ENCODE data around the gene ALCAM. TPM values are rescaled to one million over a fixed set of nuclear protein-coding genes. Genes with fewer than 3 reads are reported as not detected.

The ALCAM gene
- total and polyA plus RNA-seq, 2 donors (not counting 1 experiment from before 2014, with no cell fraction given): 6.2 to 23.8 TPM

DNA sequence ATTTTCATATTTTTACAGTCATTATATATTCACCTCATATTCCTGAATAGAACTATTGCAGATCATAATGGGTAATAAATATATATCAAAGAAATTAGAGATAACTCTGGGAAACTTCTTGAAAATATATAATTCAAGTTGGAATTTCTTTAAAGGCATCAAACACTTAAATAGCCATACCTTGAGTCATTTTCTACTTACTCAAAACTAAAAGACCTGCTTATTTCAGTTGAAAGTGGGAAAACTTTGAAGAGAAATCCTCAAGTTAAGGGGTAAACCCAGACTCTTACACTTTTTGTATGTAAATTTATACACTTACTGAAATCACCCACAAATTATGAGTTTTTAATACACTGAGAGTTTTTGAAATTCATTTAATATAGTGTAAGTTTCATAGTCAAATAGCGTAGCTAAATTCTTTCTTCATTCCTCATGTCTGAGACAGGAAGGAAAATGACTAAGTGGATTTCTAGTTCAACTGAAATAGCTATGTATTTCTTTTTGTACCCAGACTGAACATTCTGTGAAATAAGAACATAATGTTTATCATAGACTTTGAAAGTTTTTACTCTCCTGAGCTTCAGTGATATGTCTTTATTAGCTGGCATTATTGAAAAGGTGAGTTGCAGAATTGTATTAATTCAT, 4.6 kb upstream of the ALCAM start:
- H3K4me1 Mint-ChIP-seq: peaks cover 18% of the 10 kb centered on the region
- ChIA-PET POLR2A (no interaction called here), CTCF (interaction anchor here (0.6 kb wide), 1 partner anchor 11 kb away, joined by 3 read pairs; no protein-coding TSS in a partner anchor)
- Histone ChIP-seq H3K27ac (ENCODE audit: low read length in 2 of 2) (no peak overlapping the region), H3K4me3 (ENCODE audit: control extremely low read depth in 1 of 5, extremely low read depth in 1 of 5, insufficient read depth in 1 of 5, low read depth in 2 of 5, low read length in 4 of 5) (no peak overlapping the region), H2AFZ (ENCODE audit: insufficient read depth, low read depth, low read length, poor library complexity, severe bottlenecking) (no peak overlapping the region), H3K4me2 (replicated peaks; ENCODE audit: low read depth, low read length, poor library complexity, severe bottlenecking) (no peak overlapping the region), H3K9ac (ENCODE audit: low read length) (no peak overlapping the region), H3K9me3 (ENCODE audit: control extremely low read depth in 1 of 3, control insufficient read depth in 2 of 3, insufficient read depth in 1 of 3, low read length in 2 of 3) (no peaks in the 10 kb centered on the region), H3K36me3 (replicated peaks in 1 of 2; ENCODE audit: control extremely low read depth in 1 of 2, control insufficient read depth in 1 of 2, extremely low read depth in 1 of 2, insufficient read depth in 2 of 2, low read length in 1 of 2) (no peaks in the 10 kb centered on the region), H4K20me1 (ENCODE audit: control insufficient read depth, insufficient read depth, low read length, poor library complexity, severe bottlenecking) (no peaks in the 10 kb centered on the region), H3K4me1 (ENCODE audit: control insufficient read depth in 2 of 2, insufficient read depth in 2 of 2, low read length in 2 of 2) (peaks cover 10 to 12% of the 10 kb centered on the region in 2 donors), H3K79me2 (ENCODE audit: control insufficient read depth, insufficient read depth, low read length) (no peaks in the 10 kb centered on the region), H3K27me3 (replicated peaks in 1 of 4; ENCODE audit: control extremely low read depth in 1 of 4, control insufficient read depth in 3 of 4, insufficient read depth in 4 of 4, low read length in 3 of 4) (peaks cover 0 to 5% (median 0%) of the 10 kb centered on the region in 4 experiments)
- WGBS (ENCODE audit: insufficient coverage): no CpG with 5 or more reads among the region's 1 CpG
- intact Hi-C loops (cut with micrococcal nuclease): loop anchor here (10.0 kb wide), 1 partner anchor 893 kb away; no protein-coding TSS in a partner anchor
- ATAC-seq (ENCODE audit: low read depth) (no peak), DNase-seq (no peak)
- H3K27me3 Mint-ChIP-seq: peaks cover 4% of the 10 kb centered on the region
- no peak overlapping the region for H3K27ac Mint-ChIP-seq
- no peak for TF ChIP-seq EZH2 (IDR thresholded peaks at IDR 0.05; ENCODE audit: borderline replicate concordance, insufficient read depth, low read depth, low read length, poor library complexity, severe bottlenecking)
- TF ChIP-seq CTCF (IDR thresholded peaks at IDR 0.05): no peak
- no peak overlapping the region for H3K4me3 Mint-ChIP-seq
- no peaks in the 10 kb centered on the region for H3K9me3 Mint-ChIP-seq (ENCODE audit: insufficient read depth)

DNA sequence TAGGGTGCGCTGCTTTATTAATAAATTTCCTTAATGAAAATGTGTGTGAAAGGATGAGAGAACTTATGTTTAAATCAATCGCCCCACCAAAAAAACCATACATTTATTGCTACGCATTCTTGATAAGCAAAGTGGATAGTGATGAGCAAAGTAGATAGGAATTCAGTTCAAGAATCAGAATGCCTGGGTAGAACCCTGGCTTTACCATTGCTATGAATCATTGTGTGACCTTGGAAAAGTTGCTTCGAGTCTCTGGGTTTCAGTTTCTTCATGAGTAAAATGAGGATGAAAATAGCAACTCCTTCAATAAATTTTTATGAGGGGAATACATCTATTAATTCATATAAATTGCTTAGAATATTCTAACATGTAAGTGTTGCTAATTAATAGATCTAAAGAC, 2.6 kb upstream of the ALCAM start:
- no CpG with 5 or more reads among the region's 4 CpGs for WGBS (ENCODE audit: insufficient coverage)
- Histone ChIP-seq H3K4me1 (ENCODE audit: control insufficient read depth in 2 of 2, insufficient read depth in 2 of 2, low read length in 2 of 2) (peaks cover 10 to 17% of the 10 kb centered on the region in 2 donors), H3K4me3 (ENCODE audit: control extremely low read depth in 1 of 5, extremely low read depth in 1 of 5, insufficient read depth in 1 of 5, low read depth in 2 of 5, low read length in 4 of 5) (no peak overlapping the region), H3K79me2 (ENCODE audit: control insufficient read depth, insufficient read depth, low read length) (no peaks in the 10 kb centered on the region), H3K9ac (ENCODE audit: low read length) (no peak overlapping the region), H3K36me3 (replicated peaks in 1 of 2; ENCODE audit: control extremely low read depth in 1 of 2, control insufficient read depth in 1 of 2, extremely low read depth in 1 of 2, insufficient read depth in 2 of 2, low read length in 1 of 2) (no peaks in the 10 kb centered on the region), H3K27me3 (replicated peaks in 1 of 4; ENCODE audit: control extremely low read depth in 1 of 4, control insufficient read depth in 3 of 4, insufficient read depth in 4 of 4, low read length in 3 of 4) (peaks cover 0 to 5% (median 0%) of the 10 kb centered on the region in 4 experiments), H4K20me1 (ENCODE audit: control insufficient read depth, insufficient read depth, low read length, poor library complexity, severe bottlenecking) (no peaks in the 10 kb centered on the region), H3K4me2 (replicated peaks; ENCODE audit: low read depth, low read length, poor library complexity, severe bottlenecking) (no peak overlapping the region), H3K9me3 (ENCODE audit: control extremely low read depth in 1 of 3, control insufficient read depth in 2 of 3, insufficient read depth in 1 of 3, low read length in 2 of 3) (no peaks in the 10 kb centered on the region), H3K27ac (ENCODE audit: low read length in 2 of 2) (no peak overlapping the region), H2AFZ (ENCODE audit: insufficient read depth, low read depth, low read length, poor library complexity, severe bottlenecking) (no peak overlapping the region)
- ChIA-PET CTCF (interaction anchor here (2.8 kb wide), 1 partner anchor 1091 kb away, joined by 10 read pairs; no protein-coding TSS in a partner anchor), POLR2A (no interaction called here)
- DNase-seq (no peak), ATAC-seq (ENCODE audit: low read depth) (no peak)
- peaks cover 2% of the 10 kb centered on the region for H3K27me3 Mint-ChIP-seq
- no peak overlapping the region for H3K4me3 Mint-ChIP-seq
- H3K9me3 Mint-ChIP-seq (ENCODE audit: insufficient read depth): no peaks in the 10 kb centered on the region
- H3K4me1 Mint-ChIP-seq: peaks cover 26% of the 10 kb centered on the region
- H3K27ac Mint-ChIP-seq: no peak overlapping the region
- TF ChIP-seq EZH2 (IDR thresholded peaks at IDR 0.05; ENCODE audit: borderline replicate concordance, insufficient read depth, low read depth, low read length, poor library complexity, severe bottlenecking) (no peak), CTCF (IDR thresholded peaks at IDR 0.05) (no peak)
- intact Hi-C loops (cut with micrococcal nuclease): loop anchor here (10.0 kb wide), 1 partner anchor 891 kb away; no protein-coding TSS in a partner anchor

Data from B cell (primary cell).